HG03457 (cell line): ENCODE data around the gene ALDH3B1.
"Not testable (repeated sequence)": the region's sequence is repeated elsewhere in the genome, so short reads cannot be mapped to it uniquely, and the experiment has no call there.

Source experiments
- ATAC-seq: cut with Tn5 transposase; IDR thresholded peaks from one replicate; pipeline ENCODE4 v1.9.1; 2021; ENCODE audit warnings: moderate number of reproducible peaks; ENCODE audit not compliant: unreplicated experiment

ALDH3B1 gene, protein sequence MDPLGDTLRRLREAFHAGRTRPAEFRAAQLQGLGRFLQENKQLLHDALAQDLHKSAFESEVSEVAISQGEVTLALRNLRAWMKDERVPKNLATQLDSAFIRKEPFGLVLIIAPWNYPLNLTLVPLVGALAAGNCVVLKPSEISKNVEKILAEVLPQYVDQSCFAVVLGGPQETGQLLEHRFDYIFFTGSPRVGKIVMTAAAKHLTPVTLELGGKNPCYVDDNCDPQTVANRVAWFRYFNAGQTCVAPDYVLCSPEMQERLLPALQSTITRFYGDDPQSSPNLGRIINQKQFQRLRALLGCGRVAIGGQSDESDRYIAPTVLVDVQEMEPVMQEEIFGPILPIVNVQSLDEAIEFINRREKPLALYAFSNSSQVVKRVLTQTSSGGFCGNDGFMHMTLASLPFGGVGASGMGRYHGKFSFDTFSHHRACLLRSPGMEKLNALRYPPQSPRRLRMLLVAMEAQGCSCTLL

DNA sequence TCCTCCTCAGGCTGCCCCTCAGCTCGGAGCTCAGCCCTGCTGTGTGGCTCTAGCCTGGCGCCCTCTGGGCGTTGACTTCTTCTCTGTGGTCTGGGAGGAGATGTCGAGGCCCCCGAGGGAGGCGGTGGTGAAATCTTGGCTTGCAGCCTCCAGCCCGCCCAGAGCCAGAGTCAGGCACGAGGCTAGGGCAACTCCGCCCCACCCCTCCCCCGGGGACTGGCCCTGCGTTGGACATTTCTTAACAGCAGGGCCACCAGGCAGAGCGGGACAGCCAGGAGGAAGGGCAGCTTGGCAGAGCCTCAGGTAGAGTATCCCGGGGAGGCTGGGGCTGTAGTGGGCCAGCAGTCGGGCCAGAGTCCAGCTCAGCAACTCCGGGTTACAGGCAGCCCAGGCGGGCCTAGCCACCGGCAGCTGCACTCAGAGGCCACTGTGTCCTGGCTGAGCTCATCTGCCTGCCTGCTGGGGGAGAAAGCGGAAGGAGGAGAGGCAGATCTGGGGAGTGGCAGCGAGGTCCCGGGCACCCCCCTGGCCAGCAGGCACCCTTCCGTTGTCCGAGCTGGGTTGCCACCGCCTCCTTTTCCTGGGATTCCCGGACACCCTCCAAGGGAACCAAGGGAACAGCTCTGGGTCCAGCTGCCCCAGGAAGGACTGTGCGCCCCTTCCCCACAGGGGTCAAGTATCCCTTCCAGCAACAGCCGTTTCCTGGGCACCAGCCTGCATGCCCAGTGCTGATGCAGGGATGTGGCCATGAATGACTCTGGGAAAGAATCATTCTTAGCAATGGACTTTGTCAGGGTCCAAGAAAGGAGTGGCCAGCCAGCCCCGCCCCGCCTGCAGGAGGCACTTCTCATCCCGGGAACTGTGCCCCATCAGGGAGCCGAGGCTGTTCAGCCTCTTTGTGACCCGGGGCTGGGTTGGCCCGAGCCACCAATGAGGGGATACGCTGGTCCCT, at the start of gene ALDH3B1:
Gene ALDH3B1 (plus strand): TSS at position 238 of the 952 bp plus-strand sequence. CDS start 4,971 bp downstream, outside the sequence.
- no peak for ATAC-seq

DNA sequence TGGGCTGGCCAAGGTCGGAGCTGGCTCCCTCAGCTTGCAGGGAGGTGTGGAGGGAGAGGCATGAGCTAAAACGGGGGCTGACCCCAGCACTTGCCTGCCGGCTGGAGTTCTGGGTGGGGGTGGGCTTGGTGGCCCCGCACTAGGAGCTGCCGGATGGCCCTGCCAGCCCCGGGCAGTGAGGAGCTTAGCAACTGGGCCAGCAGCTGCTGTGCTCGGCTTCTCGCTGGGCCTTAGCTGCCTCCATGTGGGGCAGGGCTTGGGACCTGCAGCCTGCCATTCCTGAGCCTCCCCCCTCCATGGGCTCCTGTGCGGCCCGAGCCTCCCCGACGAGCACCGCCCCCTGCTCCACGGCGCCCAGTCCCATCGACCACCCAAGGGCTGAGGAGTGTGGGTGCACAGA, 46.9 kb upstream of the ALDH3B1 start:
- ATAC-seq: not testable (repeated sequence)

DNA sequence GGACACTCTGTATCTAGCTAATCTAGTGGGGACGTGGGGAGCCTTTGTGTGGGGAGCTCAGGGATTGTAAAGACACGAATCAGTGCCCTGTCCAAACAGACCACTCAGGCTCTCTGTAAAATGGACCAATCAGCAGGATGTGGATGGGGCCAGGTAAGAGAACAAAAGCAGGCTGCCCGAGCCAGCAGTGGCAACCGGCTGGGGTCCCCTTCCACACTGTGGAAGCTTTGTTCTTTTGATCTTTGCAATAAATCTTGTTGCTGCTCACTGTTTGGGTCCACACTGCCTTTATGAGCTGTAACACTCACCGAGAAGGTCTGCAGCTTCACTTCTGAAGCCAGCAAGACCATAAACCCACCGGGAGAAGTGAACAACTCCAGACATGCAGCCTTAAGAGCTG, 46.2 kb upstream of the ALDH3B1 start:
- not testable (repeated sequence) for ATAC-seq

DNA sequence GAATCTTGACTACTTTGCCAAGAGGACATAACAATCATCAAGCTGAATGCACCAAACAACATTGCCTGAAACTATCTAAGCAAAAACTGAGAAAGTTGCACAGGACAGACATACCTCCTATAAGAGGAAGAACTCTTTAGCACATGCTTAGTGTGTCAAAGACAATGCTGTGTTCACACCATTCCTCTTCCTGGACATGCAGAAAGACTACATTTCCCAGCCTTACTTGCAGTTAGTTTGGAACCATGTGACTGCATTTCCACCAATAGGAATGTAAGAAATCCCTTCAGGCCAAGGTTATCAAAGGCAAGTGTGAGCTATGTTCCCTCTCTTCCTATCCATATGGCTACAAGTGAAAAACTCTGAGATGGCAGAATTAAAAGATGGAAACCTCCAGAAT, 45.4 kb upstream of the ALDH3B1 start:
- ATAC-seq: not testable (repeated sequence)

DNA sequence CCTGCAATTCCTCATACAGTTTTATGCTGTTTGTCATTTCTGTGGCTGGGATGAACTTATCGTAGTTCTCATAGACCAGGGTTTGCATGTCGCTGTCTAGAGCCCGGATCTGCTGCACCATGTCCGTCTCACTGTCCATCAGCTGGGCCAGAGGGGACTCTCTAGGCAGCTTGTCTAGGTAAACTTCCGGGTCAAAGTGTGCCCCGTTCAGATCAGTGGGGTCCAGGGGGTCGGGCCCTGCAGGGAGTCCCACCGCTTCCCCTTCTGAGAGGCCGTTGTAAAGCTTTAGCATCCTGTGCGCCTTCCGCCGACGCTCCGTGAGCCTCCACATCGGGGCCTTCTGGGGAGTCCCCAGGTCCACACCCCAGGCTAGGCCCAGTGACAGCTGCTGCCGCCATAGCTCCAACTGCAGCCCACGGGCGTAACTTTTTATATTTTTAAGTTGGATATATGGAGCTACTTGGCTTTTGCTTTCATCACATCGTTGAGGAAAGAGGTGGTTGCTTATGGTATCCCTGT, 44.2 kb upstream of the ALDH3B1 start:
- not testable (repeated sequence) for ATAC-seq

DNA sequence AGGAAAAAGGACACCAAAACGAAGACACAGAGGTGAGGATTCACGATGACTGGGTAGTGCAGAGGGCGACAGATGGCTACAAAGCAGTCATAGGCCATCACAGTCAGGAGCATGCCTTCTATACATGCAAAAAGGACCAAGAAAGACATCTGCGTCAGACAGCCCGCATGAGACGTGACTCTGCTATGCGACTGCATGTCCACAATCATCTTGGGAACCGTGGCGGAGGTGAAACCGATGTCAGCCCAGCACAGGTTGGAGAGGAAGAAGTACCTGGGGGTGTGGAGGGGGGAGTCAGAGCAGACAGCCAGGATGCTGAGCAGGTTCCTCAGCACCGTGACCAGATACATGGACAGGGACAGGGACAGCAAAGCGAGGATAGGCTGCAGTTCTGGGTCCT, 35.4 kb upstream of the ALDH3B1 start:
- ATAC-seq: not testable (repeated sequence)

DNA sequence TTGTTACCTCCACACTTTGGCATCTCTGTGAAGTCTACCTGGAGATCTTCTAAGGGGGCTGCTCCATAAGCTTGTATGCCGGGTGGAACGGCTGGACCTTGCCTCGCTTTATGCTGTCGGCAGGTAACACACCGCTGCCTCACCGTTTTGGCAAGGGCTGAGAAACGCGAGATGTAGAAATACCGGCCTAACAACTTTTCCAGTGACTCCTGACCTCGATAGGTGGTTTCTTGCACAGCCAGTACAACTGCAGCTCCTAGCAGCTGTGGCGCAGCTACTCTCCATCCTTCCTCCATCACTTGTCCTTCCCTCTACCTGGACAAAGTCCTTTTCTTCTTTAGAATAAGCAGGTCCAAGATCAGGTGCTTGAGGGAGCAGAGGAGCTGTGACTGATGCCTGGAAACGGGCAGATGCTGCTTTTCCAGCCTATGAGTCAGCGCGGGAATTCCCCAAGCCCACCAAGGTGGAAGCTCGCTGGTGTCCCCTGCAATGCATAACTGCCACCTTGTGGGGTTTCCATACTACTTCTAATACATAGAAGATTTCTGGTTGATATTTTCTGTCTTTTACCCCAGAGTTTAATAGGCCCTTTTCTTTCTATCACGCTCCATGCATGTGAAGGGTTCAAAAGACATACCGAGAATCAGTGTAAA, 31.2 kb upstream of the ALDH3B1 start:
- ATAC-seq: not testable (repeated sequence)

DNA sequence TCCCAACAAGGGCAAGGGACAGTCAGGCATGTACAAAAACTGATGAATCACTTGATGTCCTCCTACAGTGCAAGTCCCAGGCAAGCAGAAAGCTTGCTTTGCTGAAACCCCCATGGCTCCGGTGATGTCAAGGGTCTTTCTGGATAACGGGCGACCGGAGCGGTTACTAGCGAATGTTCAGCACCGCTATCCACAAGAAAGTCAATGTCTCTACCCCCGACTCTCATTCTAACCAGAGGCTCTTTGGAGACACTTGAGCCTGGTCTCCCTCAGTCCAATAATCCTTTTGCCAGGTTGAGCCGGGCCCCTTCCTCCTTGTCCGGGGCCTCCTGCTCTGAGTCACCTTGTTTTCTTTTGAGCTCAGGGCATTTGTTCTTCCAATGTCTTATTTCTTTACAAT, 28.9 kb upstream of the ALDH3B1 start:
- ATAC-seq: not testable (repeated sequence)

DNA sequence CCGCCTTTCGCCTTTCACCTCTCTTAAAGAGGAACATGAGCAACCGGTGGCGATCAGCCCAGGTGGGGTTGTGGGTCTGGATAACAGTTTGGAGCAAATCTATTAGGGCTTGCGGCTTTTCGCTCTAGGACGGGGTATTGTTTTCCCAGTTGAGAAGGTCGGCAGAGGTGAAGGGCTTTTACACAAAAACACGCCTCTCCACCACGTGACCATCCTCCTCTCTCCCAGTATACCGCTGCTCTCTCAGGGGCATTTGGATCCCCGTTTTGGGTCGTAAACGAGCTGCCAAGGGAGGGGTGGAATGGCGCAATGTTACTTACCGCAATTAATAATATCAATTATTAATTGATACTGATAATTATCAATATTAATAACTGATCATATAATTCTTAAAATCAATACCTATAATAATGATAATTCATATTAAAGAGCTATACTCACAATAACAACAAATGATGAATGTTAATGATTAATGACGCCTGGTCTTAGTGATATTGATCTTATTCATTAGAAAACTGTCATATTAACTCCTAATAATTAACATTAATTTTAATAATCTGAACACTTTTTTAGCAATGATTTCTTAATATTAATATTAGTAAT, 27.8 kb upstream of the ALDH3B1 start:
- not testable (repeated sequence) for ATAC-seq

DNA sequence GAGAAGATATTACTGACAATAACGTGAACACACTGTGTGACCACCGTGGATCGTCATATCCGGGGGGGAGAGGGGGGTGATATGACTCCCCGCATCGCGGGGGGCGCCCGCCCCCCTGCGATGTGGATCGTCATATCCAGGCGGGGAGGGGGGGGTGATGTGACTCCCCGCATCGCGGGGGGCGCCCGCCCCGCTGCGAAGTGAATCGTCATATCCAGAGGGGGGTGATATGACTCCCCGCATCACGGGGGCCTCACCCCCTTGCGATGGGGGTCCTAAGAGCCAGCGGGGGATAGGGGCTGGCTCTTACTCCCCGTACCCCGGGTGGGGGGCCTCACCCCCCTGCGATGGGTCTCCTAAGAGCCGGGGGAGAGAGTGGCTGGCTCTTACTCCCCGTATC, 26.2 kb upstream of the ALDH3B1 start:
- ATAC-seq: no peak

DNA sequence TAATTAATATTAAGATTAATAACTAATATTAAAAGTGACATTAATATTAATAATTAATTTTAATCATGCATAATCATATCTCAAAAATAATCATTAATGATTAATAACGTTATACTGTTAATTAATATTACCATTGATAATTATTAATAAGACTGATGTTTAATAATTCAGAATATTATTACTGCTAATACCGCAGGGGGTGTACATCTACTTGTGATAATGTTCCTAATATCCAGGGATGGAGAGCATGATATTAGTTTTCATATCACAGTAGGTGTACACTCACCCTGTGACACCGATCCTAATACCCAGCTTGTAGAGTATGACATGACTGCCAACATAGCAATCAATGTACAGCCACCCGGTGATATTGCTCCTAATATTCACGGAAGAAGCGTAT, 24.8 kb upstream of the ALDH3B1 start:
- ATAC-seq: not testable (repeated sequence)

DNA sequence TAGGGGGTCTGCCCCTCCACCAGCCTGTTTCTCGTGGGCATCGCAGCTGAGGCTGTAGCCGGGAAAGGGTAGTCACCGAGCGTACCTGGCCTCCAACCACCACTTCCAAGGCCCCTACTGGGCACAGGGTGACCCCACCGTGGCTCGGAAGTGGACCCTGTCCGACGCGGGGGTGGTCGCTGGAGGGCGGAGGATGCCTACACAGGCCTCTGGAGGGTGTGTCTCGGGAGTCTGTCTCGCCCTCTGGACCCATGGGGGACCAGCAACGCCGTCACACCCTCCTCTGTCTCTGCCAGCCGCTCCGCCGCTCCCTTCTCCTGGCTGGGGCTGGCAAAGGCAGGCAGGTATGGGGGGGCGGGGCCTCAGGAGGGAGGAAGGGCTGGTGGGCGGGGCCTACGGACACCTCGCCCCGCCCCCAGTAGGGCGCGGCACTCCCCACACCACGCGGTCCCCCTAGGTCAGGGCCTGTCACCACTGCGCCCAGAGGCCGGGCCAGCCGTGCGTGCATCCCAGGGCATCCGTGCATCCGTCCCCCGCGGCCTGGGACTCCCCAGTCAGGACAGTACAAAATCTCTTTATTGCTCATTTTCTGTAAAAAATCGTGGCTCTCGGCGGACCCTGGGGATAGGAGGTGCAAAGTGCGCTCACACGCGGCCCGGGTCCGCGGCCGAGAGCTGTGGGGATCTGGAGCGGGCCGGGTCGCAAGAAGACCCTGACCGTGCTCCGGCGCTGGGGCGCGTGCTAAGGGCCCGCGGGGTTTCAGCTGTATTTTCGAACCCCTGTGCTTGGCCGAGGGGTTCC, 19.4 kb upstream of the ALDH3B1 start:
- ATAC-seq: not testable (repeated sequence)

DNA sequence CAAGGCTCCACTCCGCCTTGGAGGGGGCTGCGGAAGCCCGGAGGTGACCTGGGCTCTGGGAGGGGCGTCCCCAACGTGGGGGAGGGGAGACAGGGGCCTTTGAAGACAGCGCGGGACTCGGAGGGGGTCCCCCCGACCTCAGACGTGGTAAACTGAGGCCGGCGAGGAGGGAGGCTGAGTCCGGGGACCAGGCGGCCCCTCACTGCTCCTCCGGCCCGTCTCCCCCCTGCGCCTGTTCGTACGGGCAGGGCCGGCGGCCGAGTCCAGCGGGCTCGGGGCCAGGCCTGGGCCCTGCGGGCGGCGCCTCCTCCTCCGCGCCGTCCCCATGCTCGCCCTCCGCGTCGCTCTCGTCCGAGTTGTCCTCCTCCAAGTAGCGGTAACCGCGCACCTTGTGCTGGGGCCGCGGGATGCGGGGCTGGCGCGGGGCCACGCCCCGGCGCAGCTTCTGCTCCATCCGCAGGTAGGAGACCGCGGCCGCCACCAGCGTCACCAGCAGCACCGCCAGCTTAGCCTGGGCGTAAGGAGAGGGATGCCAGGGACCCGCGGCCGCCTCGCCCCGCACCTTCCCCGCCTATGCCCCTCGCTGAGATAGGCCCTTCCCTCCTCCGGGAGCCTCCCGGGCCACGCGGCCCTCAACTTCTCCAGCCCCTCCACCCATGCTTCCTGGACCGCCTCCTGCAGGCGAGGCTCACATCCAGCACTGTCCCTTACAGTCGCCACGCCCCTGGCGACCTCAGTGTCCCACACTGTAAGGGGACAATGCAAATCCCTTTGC, 18.6 kb upstream of the ALDH3B1 start:
- not testable (repeated sequence) for ATAC-seq

DNA sequence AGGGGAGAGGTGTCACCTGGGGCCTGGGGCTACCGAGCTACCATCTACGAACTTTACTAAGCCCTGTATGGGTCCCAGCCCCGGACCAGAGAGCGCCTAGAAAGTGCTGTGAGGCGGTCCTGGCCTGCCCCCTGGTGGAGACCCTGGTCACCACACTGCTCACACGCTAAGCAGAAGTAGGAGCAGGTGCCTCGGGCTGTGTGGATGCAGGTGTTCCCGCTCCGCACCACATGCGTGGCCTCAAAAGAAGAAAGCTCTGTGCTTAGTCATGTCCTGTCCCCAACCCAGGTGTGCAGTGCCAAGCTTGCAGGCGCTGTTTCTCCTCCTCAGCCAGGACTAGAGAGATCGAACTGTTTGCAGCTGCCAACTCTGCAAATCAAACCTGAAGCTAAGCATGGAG, 16.3 kb upstream of the ALDH3B1 start:
- ATAC-seq: not testable (repeated sequence)

DNA sequence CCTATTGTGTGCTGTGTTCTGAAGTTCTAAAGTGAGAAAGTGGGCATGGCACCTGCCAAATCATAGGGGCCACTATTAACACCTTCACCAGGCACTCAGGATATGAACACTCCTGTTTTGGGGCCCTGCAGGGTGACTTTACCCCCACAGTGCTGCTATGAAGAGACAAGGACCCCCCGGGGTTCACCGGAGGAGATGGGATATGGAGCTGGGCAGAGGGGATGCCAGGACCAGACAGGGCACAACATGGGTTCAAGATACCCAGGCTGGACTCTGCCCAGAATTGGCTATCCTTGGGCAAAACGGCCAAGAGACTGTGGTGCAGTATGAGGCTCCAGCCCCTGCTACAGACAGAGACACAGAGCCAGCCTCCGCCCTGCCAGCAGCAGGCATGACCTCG, 15.7 kb upstream of the ALDH3B1 start:
- ATAC-seq: not testable (repeated sequence)

DNA sequence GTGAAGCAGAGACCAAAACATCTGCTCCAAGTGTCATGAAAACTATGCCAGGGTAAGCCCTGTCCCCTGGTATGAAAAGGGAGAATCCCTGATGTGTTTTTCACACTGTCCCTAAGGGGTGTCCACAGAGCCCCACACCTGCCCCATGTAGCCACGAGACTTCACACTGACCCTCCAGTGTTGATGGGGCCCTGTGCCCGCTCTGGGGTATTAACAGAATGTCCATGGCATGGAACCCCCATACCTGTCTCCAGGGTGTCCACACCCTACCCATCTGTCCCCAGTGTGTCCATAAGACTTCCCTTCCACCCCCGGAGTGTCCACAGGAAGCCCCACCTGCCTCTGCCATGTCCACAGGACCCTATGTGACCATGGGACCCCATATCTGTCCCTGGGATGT, 15.0 kb upstream of the ALDH3B1 start:
- not testable (repeated sequence) for ATAC-seq

DNA sequence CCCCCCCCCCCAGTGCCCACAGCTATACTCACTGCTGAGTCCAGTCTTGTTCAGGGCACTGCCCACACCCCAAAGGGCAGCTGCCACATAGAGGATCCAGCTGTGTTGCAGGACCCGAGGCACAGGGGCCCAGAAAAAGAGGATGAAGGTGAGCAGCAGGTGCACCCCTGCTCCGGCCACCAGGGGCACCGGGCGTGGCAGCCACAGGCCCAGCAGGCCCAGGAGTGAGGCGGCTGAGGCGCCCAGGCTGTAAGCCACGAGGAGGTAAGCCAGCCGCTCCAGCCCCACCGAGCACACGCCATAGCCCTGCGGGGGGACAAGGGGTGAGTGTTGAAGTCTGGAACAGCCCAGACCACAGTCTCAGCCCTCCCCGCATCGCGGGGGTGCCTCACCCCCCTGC, 14.5 kb upstream of the ALDH3B1 start:
- ATAC-seq: not testable (repeated sequence)

DNA sequence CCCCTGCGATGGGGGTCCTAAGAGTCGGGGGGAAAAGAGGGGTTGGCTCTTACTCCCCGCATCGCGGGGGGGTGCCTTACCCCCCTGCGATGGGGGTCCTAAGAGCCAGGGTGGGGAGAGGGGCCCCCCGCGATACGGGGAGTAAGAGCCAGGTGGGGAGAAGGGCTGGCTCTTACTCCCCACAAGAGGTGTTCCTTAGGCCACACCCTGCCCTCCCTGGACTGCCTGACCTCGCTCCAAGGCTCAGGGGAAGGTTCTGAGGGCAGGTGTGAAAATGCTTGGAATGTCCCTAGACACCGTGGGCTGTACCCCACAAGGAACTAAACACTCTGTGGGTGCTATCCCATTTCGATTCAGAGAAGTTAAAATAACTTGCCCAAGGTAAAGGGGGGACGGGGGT, 14.1 kb upstream of the ALDH3B1 start:
- no peak for ATAC-seq
